KMS-11 (cell line): Measurements from ENCODE around the gene ZNF567.
A peak's percentile ranks its signal among the peaks of the same experiment; 100 is the strongest.

Source experiments
- H2AFZ ChIP-seq: fragments of 200-600 bp; sonication (generic); 2 replicates; pipeline ENCODE4 v1.6.1; 2016; ENCODE audit warnings: antibody characterized with exemption, mixed run types, low read depth
- H3K27ac ChIP-seq: fragments of 200-600 bp; sonication (generic); 2 replicates; pipeline ENCODE4 v1.6.1; 2016; ENCODE audit warnings: mild to moderate bottlenecking, mixed run types
- H3K27me3 ChIP-seq: fragments of 200-600 bp; sonication (generic); 2 replicates; pipeline ENCODE4 v1.6.1; 2017; ENCODE audit warnings: mild to moderate bottlenecking, low read depth, mixed run types, moderate library complexity; ENCODE audit not compliant: insufficient read depth
- H3K36me3 ChIP-seq: fragments of 200-600 bp; sonication (generic); 2 replicates; pipeline ENCODE4 v1.6.1; 2017; ENCODE audit warnings: mild to moderate bottlenecking, mixed run types; ENCODE audit not compliant: insufficient read depth
- H3K4me1 ChIP-seq: fragments of 200-600 bp; sonication (generic); 2 replicates; pipeline ENCODE4 v1.6.1; 2016; ENCODE audit warnings: mild to moderate bottlenecking, low read depth, mixed run types; ENCODE audit not compliant: poor library complexity, severe bottlenecking
- H3K4me2 ChIP-seq: fragments of 200-600 bp; sonication (generic); 2 replicates; pipeline ENCODE4 v1.7.0; 2016; ENCODE audit warnings: mild to moderate bottlenecking, mixed run types
- H3K4me3 ChIP-seq: fragments of 200-600 bp; sonication (generic); IDR thresholded peaks from 2 replicates; pipeline ENCODE4 v1.6.1; 2017; ENCODE audit warnings: low read depth, low read length, mixed read lengths; ENCODE audit not compliant: insufficient read depth
- H3K79me2 ChIP-seq: fragments of 200-600 bp; sonication (generic); 2 replicates; pipeline ENCODE4 v1.6.1; 2016; ENCODE audit warnings: low read depth, mixed run types; ENCODE audit not compliant: insufficient read depth
- H3K9ac ChIP-seq: fragments of 200-600 bp; sonication (generic); 2 replicates; pipeline ENCODE4 v1.6.1; 2016; ENCODE audit warnings: mild to moderate bottlenecking, mixed run types
- H4K20me1 ChIP-seq: fragments of 200-600 bp; sonication (generic); 2 replicates; pipeline ENCODE4 v1.6.1; 2016; ENCODE audit warnings: mild to moderate bottlenecking, mixed run types; ENCODE audit not compliant: insufficient read depth
- CTCF ChIP-seq: fragments of 200-600 bp; sonication (generic); conservative IDR thresholded peaks from 2 replicates; pipeline ENCODE4 v1.6.1; 2017; ENCODE audit warnings: low read depth, mild to moderate bottlenecking, antibody characterized with exemption, low read length, moderate library complexity, mixed read lengths

The ZNF567 gene

DNA sequence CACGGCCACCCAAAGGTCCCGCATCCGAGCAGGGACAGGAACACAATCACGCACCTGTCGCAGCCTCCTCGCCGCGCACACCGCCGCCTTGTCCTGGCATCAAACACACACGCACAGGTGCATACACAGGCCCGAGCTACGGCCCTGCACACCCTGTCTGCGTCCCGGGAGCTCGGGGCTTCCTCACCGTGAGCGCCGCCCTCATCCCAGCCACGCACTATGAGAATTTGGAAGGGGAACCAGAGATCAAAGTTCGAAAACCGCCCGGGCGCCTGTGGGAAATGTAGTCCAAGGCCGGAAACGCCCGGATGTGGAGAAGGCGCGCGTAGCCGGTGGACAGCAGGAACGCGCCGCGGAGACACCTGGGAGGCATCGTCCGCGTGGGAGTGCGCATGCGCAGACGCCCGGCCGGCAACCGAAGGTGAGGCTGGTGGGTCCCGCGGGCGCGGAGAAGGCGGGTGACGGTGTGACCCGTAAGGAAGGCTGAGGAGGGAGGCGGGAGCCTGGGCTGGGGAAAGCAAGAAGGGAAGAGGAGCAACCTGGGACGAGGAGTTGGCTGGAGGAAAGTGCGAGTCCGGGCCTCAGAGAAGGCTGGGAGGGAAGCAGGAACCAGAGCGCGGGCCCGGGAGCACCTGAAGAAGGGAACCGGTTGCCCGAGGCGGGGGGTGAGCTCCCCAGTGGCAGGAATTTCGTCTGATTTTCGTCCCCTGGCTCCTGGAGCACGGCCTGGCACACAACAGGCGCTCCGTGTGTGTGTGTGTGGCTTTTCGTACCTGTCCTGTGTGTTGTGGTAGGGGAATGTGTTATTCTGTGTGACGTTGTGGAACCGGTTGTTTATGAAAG lies at the start of gene ZNF567:
ZNF567 (plus strand) TSS at position 399 of the 843 bp plus-strand sequence. CDS start 7,256 bp downstream, outside the sequence.
- peaks cover 30% of the 10 kb centered on the region; the same call in 1 of the 2 replicates for H3K36me3 ChIP-seq
- no peaks in the 10 kb centered on the region for H3K4me1 ChIP-seq
- no peaks in the 10 kb centered on the region for H3K27me3 ChIP-seq
- TF ChIP-seq CTCF = no peak
- peaks cover 20% of the 10 kb centered on the region; the same call in 1 of the 2 replicates for H3K79me2 ChIP-seq
- H3K4me2 ChIP-seq = peak within 1 kb of the TSS; percentile 75
- no peak within 1 kb of the TSS for H3K4me3 ChIP-seq
- H2AFZ ChIP-seq = peak within 1 kb of the TSS; percentile 88
- H4K20me1 ChIP-seq = no peaks in the 10 kb centered on the region
- H3K9ac ChIP-seq = peak within 1 kb of the TSS; percentile 47; the same call in 1 of the 2 replicates
- H3K27ac ChIP-seq = peak within 1 kb of the TSS; percentile 41

- Histone ChIP-seq H3K9ac (no peak overlapping the region), H3K4me2 (no peak overlapping the region), H3K4me3 (no peak overlapping the region), H3K27me3 (no peaks in the 10 kb centered on the region), H3K4me1 (no peaks in the 10 kb centered on the region), H3K79me2 (no peaks in the 10 kb centered on the region), H3K27ac (no peak overlapping the region), H4K20me1 (no peaks in the 10 kb centered on the region), H3K36me3 (no peaks in the 10 kb centered on the region), H2AFZ (no peak overlapping the region)
- no peak for TF ChIP-seq CTCF
These were observed 48.4 kb upstream of the ZNF567 start for GRCh38 chr19:36638862-36639510.

DNA sequence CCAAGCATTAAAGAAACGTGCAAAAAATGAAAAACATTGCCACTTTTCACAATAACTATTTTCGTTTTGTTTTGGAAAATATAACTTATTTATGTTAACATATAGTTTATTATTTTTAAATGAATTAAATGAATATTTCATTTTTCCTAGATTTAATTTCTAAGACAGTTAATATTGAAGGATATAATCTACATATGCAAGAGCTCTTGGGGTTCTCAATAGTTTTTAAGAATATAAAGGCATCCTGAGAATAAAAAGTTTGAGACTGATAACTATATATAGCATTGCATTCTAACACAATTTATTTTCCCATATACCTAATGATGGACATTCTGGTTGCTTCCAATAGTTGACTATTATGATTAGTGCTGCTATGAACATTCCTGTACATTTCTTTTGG lies 40.7 kb upstream of the ZNF567 start:
- no peak overlapping the region for H3K27ac ChIP-seq
- H3K9ac ChIP-seq = no peak overlapping the region
- no peak overlapping the region for H2AFZ ChIP-seq
- H3K4me3 ChIP-seq = no peak overlapping the region
- H3K79me2 ChIP-seq = no peaks in the 10 kb centered on the region
- H3K4me2 ChIP-seq = no peak overlapping the region
- no peaks in the 10 kb centered on the region; the same call in 1 of the 2 replicates for H3K36me3 ChIP-seq
- no peaks in the 10 kb centered on the region for H3K4me1 ChIP-seq
- H3K27me3 ChIP-seq = no peaks in the 10 kb centered on the region
- no peak for TF ChIP-seq CTCF
- no peaks in the 10 kb centered on the region for H4K20me1 ChIP-seq

DNA sequence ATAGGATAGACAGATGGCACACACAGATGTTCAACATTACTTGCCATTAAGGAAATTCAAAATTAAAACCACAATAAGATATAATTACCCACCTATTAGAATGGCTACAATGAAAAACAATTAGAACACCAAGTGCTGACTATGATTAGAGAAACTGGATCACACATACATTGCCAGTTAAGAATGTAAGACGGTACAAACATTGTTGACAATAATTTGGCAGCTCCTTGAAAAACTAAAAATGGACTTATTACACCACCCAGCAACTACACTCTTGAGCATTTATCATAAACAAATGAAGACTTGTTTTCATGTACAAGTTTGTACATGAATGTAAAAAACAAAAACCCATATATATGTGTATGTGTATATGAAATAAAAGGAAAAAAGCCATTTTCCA lies 34.5 kb upstream of the ZNF567 start:
- H3K9ac ChIP-seq = no peak overlapping the region
- no peak overlapping the region for H2AFZ ChIP-seq
- TF ChIP-seq CTCF = no peak
- H3K4me1 ChIP-seq = no peaks in the 10 kb centered on the region
- no peak overlapping the region for H3K4me2 ChIP-seq
- H3K27ac ChIP-seq = no peak overlapping the region
- no peaks in the 10 kb centered on the region for H3K79me2 ChIP-seq
- no peak overlapping the region for H3K4me3 ChIP-seq
- H4K20me1 ChIP-seq = no peaks in the 10 kb centered on the region
- no peaks in the 10 kb centered on the region for H3K27me3 ChIP-seq
- H3K36me3 ChIP-seq = no peaks in the 10 kb centered on the region
